SIG-M5 treated with dmso at 0.1 percent for 504 hours (cell line): Measurements from ENCODE around the gene EXOC3.

Experiments
- DNase-seq: peaks from one replicate; lab custom pipeline; 2025; ENCODE audit not compliant: unreplicated experiment; lab: John Stamatoyannopoulos, UW

Gene EXOC3

GRCh38 chr5:437281-437771 lies 5.7 kb upstream of the EXOC3 start:
- no peak for DNase-seq

GRCh38 chr5:438481-438981 lies 4.4 kb upstream of the EXOC3 start:
- no peak for DNase-seq

GRCh38 chr5:439181-439580 lies 3.8 kb upstream of the EXOC3 start:
- DNase-seq, result no peak

GRCh38 chr5:439636-440035 lies 3.3 kb upstream of the EXOC3 start:
- DNase-seq, result no peak

GRCh38 chr5:440401-441201 lies 2.4 kb upstream of the EXOC3 start:
- peak; percentile 94 for DNase-seq

DNA sequence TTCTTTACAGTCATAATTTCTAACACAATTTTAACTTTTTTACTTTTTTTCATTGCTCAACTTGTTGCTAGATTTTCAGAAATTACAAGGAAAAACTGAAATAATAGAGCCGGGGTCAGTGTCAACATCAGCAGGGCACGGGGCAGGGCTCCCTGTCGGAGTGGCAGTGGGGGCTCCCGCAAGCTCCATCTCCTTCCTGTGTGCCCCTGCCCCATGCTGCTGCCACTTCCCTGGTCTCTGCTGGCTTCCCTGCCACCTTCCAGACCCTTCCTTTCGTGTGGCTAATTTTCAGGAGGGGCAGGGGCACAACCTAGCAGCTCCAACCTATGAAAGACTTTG lies 1.0 kb upstream of the EXOC3 start:
- DNase-seq, result no peak

- no peak for DNase-seq
Measured at GRCh38 chr5:443239-444151, 519 bp downstream of the EXOC3 start.

DNA sequence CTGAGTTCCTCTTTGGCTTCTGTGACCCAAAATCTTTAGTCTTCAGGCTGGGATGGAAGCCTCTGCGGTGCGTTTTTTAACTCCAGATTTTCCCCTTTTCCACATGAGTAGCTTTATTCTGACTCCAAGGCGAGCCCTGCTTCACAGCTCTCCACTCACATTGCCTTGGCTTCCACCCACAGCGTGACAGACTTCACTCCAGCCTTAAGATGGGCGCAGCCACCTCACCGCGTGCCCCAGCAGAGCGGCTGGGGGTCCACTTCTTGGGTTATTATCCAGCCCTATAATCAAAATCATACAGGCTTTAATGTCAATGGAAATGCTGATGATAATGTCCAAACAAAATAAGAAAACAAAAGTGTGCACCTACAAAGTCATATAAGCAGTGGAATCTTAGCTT lies 1.2 kb downstream of the EXOC3 start:
- peak; percentile 32 for DNase-seq

- no peak for DNase-seq
Measured at GRCh38 chr5:445591-445990, 2.6 kb downstream of the EXOC3 start.

DNA sequence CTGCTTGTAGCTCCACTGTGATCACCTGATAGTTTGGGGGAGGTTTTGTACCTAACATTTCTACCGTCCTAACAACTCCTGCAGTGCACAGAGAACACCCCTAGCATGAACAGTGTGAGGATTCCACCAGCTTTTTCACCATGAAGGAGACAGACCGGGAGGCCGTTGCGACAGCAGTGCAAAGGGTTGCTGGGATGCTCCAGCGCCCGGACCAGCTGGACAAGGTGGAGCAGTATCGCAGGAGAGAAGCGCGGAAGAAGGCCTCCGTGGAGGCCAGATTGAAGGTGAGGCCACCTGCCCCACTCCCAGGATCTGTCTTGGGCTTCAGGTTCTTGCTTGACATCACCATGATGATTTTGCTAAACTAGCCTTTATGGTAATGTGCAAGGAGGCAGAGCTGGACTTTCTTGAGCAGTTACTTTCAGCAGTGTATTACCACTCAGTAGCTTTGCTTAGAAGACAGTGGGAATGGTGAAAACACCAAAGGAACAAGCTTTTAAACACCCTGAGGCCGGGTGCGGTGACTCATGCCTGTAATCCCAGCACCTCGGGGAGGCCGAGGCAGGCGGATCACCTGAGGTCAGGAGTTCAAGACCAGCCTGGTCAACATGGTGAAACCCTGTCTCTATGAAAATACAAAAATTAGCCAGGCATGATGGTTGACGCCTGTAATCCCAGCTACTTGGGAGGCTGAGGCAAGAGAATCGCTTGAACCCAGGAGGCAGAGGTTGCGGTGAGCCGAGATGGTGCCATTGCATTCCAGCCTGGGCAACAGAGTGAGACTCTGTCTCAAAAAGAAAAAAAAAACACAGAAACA lies 3.3 kb downstream of the EXOC3 start:
- no peak for DNase-seq

DNA sequence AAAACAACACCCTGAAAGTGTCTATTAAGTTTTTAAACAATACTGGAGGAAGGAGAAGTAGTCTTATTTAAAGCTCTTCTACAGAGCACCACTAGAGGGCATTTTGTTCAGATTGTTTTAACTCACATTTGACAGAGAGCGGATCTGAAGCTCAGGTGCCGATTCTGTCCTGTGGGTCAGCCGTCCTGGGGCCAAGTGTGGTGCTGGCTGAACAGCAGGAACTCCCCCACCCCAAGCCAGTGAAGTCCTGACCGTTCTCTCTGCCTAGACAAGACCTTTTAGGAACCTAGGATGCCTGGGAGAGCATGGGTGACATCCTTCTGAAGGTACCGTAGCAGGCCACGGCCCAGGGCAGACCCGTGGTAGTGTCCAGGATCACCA lies 3.9 kb downstream of the EXOC3 start:
- DNase-seq, result peak; percentile 85

GRCh38 chr5:447501-447900 lies 4.5 kb downstream of the EXOC3 start:
- DNase-seq, result no peak

GRCh38 chr5:448061-448765 lies 5.2 kb downstream of the EXOC3 start:
- peak; percentile 86 for DNase-seq

DNA sequence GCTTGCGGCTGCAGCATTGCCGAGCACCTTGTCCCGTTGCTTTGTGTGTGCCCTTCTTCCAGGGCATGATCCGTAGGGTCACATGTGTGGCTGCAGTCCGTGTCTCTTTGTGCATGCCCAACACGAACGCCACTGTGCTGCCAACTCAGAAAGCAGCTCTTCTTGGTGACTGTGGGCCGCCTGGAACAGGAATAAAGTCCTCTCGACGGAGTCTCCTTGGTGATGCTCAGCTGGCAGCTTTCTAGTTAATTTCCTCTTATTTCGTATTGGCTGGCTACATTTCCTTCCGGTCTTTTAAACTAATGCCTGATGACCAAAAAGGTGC lies 5.8 kb downstream of the EXOC3 start:
- no peak for DNase-seq

- DNase-seq, result peak; percentile 21
Measured at GRCh38 chr5:449151-449550, 6.2 kb downstream of the EXOC3 start.

- DNase-seq, result no peak
Measured at GRCh38 chr5:451587-452458, 8.8 kb downstream of the EXOC3 start.

DNA sequence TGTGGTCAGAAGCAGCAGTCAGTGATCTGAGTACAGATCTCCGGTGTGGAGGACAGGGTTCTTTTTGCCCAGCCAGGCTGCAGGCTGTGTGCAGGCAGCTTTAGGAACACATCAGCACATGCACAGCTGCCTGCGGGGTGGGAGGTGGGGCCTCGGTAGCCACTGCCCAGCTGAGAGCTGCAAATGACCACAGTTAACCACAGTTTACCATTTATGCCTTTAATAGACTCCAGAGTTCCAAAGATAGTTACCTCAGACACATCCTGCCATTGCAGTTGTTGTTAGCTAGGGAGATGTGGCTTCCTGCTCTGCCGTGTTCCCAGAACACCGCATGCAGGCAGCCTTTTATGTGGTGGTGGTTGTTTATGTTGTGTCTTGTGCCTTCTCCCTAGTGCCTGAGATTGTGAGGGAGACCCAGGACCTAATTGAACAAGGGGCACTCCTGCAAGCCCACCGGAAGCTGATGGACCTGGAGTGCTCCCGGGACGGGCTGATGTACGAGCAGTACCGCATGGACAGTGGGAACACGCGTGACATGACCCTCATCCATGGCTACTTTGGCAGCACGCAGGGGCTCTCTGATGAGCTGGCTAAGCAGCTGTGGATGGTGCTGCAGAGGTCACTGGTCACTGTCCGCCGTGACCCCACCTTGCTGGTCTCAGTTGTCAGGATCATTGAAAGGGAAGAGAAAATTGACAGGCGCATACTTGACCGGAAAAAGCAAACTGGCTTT lies 10.2 kb downstream of the EXOC3 start:
- DNase-seq, result no peak

DNA sequence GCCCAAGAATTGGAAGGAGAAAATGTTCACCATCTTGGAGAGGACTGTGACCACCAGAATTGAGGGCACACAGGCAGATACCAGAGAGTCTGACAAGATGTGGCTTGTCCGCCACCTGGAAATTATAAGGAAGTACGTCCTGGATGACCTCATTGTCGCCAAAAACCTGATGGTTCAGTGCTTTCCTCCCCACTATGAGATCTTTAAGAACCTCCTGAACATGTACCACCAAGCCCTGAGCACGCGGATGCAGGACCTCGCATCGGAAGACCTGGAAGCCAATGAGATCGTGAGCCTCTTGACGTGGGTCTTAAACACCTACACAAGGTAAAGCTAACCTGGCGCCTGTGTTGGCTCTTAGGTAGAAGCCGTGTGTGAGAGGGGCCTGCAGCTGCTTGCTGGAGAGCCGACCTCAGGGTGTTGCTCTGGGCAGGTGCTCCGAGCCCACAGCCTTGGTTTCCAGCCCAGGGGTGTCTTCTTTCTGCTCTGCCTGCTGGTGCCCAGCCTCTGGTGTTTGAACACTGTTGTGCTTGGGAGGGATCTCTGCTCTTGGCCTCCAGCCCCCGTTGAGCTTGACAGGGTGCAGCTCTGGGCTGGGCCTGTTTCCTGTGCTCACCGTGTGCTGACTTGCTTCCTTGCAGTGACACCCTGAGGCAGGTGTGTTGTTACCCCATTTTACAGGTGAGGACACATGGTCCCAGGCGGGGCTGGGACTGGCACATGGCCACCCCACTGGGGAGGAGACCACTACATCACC lies 10.9 kb downstream of the EXOC3 start:
- no peak for DNase-seq
